Measurements from ENCODE around the gene CCNQ.

CCNQ gene

GRCh38 chrX:153568451-153569011, 30.4 kb downstream of the CCNQ start:
- no peak for DNase-seq

GRCh38 chrX:153565996-153566580, 32.9 kb downstream of the CCNQ start:
- no peak for DNase-seq

- DNase-seq: no peak
Measured at GRCh38 chrX:153564047-153564606, 34.8 kb downstream of the CCNQ start.

- DNase-seq: no peak
Measured at GRCh38 chrX:153562546-153562945, 36.4 kb downstream of the CCNQ start.

- DNase-seq: no peak
Measured at GRCh38 chrX:153561337-153561736, 37.6 kb downstream of the CCNQ start.

- DNase-seq: no peak
Measured at GRCh38 chrX:153560466-153560865, 38.5 kb downstream of the CCNQ start.

GRCh38 chrX:153560000-153560399, 38.9 kb downstream of the CCNQ start:
- no peak for DNase-seq

GRCh38 chrX:153557618-153558355, 41.2 kb downstream of the CCNQ start:
- no peak for DNase-seq

GRCh38 chrX:153556767-153557166, 42.2 kb downstream of the CCNQ start:
- DNase-seq: no peak

GRCh38 chrX:153554519-153555167, 44.3 kb downstream of the CCNQ start:
- DNase-seq: peak; percentile 56 to 59

- no peak for DNase-seq
Measured at GRCh38 chrX:153551135-153551534, 47.8 kb downstream of the CCNQ start.

- DNase-seq: no peak
Measured at GRCh38 chrX:153549807-153550206, 49.1 kb downstream of the CCNQ start.

GRCh38 chrX:153549231-153549630, 49.7 kb downstream of the CCNQ start:
- DNase-seq: no peak

- no peak for DNase-seq
Measured at GRCh38 chrX:153547195-153547594, 51.7 kb downstream of the CCNQ start.

- no peak for DNase-seq
Measured at GRCh38 chrX:153546386-153546785, 52.6 kb downstream of the CCNQ start.

GRCh38 chrX:153544727-153545126, 54.2 kb downstream of the CCNQ start:
- no peak for DNase-seq

- DNase-seq: no peak
Measured at GRCh38 chrX:153539979-153540358, 59.0 kb downstream of the CCNQ start.

GRCh38 chrX:153539171-153539978, 59.6 kb downstream of the CCNQ start:
- DNase-seq: peak; percentile 42 to 46

GRCh38 chrX:153538424-153538823, 60.5 kb downstream of the CCNQ start:
- no peak for DNase-seq

Data from activated CD4-positive, alpha-beta T cell treated with anti-CD3 and anti-CD28 coated beads, Interleukin-2, amount 50 U/mL, for 4 hours (primary cell).